GM18511 (cell line): ENCODE measurements around the gene ALOX12.
A peak's percentile ranks its signal among the peaks of the same experiment; 100 is the strongest.

Experiments used
- ATAC-seq: cut with Tn5 transposase; IDR thresholded peaks from one replicate; pipeline ENCODE4 v1.9.1; 2021; ENCODE audit warnings: mild to moderate bottlenecking, moderate library complexity; ENCODE audit not compliant: unreplicated experiment

The ALOX12 gene

GRCh38 chr17:7020894-7021664, 25.2 kb downstream of the ALOX12 start:
- no peak for ATAC-seq

GRCh38 chr17:7021993-7022778, 26.3 kb downstream of the ALOX12 start:
- ATAC-seq, result peak; percentile 73

GRCh38 chr17:7022781-7023571, 27.1 kb downstream of the ALOX12 start, which contains the start of gene BCL6B:
BCL6B (plus strand) TSS chr17:7023050; CDS start chr17:7023672, 622 bp downstream.
- no peak for ATAC-seq

GRCh38 chr17:7023576-7024401, 27.9 kb downstream of the ALOX12 start:
- no peak for ATAC-seq

- no peak for ATAC-seq
Observed at GRCh38 chr17:7024402-7024785, 28.5 kb downstream of the ALOX12 start.

GRCh38 chr17:7025245-7025644, 29.4 kb downstream of the ALOX12 start:
- ATAC-seq, result no peak

- no peak for ATAC-seq
Observed at GRCh38 chr17:7026471-7027115, 30.7 kb downstream of the ALOX12 start.

- ATAC-seq, result no peak
Observed at GRCh38 chr17:7027335-7027734, 31.5 kb downstream of the ALOX12 start.

- ATAC-seq, result no peak
Observed at GRCh38 chr17:7029096-7029495, 33.2 kb downstream of the ALOX12 start.

- ATAC-seq, result no peak
Observed at GRCh38 chr17:7029659-7030058, 33.8 kb downstream of the ALOX12 start.

GRCh38 chr17:7034955-7035590, 39.2 kb downstream of the ALOX12 start:
- peak; percentile 25 for ATAC-seq

- ATAC-seq, result peak; percentile 89
Observed at GRCh38 chr17:7035591-7036368, 39.9 kb downstream of the ALOX12 start, which contains the start of gene SLC16A13. SLC16A13 (plus strand) TSS chr17:7036015; CDS start chr17:7036383, 368 bp downstream.

GRCh38 chr17:7038025-7038862, 42.4 kb downstream of the ALOX12 start:
- no peak for ATAC-seq

- ATAC-seq, result no peak
Observed at GRCh38 chr17:7039832-7040231, 44.0 kb downstream of the ALOX12 start.

- no peak for ATAC-seq
Observed at GRCh38 chr17:7041607-7042500, 46.0 kb downstream of the ALOX12 start.

- ATAC-seq, result no peak
Observed at GRCh38 chr17:7042501-7043181, 46.8 kb downstream of the ALOX12 start.
